ENCODE results near the gene ASPA.
"Not testable (repeated sequence)": the region's sequence is repeated elsewhere in the genome, so short reads cannot be mapped to it uniquely, and the experiment has no call there.

The ASPA gene

DNA sequence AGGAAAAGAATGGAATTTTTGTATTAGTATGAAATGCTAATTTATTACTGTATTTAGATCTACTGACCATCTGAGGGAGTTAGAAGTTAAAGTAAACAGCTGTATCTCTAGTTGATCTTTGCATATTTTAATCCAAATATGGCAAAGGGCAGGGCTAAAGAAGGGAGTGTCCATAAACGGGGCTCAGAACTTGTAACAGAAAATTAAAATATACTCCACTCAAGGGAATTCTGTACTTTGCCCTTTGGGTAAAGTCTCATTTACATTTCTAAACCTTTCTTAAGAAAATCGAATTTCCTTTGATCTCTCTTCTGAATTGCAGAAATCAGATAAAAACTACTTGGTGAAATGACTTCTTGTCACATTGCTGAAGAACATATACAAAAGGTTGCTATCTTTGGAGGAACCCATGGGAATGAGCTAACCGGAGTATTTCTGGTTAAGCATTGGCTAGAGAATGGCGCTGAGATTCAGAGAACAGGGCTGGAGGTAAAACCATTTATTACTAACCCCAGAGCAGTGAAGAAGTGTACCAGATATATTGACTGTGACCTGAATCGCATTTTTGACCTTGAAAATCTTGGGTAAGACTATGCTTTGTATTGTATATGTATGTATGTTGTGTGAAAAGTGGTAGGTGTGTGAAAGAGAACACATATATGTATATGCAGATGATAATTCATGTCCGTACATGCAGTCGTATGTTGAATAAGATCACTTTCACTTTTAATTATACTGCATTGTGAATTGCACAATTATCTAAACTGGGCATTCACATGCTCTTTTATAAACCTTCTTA lies at the start of gene ASPA:
Gene ASPA (plus strand): TSS at position 186 of the 799 bp plus-strand sequence. CDS start 163 bp downstream, at position 349.
- in situ Hi-C loops (cut with MboI; ENCODE audit: low pct_unique_long_range_greater_than_20kb, low sequenced_read_pairs), result no loop called here
- DNase-seq, result no peak

DNA sequence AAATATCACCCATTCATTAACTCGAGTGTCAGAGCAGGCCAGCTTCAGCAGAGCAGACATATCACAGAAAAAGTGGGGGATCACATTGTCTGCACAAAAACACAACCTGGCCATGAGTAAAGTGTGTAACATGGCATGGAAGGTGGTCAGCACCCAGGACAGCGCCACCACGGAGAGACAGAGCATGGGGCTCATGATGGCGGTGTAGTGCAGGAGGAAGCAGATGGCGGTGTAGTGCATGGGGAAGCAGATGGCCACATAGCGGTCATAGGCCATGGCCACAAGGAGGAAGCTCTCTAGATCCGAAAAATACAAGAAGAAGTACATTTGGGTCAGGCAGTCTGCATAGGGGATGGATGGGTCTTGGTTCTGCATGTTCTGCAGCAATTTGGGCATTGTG lies 42.6 kb upstream of the ASPA start:
- DNase-seq, result peak; percentile 84
- in situ Hi-C loops (cut with MboI; ENCODE audit: low pct_unique_long_range_greater_than_20kb, low sequenced_read_pairs), result not testable (repeated sequence)

DNA sequence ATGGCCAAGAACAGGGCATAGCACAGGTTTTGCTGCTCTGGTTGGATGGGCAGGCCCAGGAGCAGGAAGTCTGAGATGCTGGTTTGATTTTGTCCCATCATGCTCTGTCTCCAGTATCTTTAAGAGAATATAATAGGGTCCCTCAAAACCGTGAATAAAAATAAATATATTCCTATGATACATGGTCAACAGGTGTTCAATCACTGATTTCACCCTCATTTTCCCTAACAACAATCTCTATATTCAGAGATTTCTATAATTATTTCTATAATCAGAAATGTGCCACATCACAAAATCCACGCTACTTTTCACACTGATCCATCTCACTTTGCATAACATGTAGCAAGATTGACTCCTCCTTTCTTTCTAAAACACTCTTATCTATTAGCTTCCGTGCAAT lies 42.1 kb upstream of the ASPA start, which contains the start of gene OR1E2:
Gene OR1E2 (minus strand): TSS at position 101 of the 400 bp plus-strand sequence. CDS start 0 bp downstream, at position 101.
- in situ Hi-C loops (cut with MboI; ENCODE audit: low pct_unique_long_range_greater_than_20kb, low sequenced_read_pairs), result no loop called here
- DNase-seq, result no peak

DNA sequence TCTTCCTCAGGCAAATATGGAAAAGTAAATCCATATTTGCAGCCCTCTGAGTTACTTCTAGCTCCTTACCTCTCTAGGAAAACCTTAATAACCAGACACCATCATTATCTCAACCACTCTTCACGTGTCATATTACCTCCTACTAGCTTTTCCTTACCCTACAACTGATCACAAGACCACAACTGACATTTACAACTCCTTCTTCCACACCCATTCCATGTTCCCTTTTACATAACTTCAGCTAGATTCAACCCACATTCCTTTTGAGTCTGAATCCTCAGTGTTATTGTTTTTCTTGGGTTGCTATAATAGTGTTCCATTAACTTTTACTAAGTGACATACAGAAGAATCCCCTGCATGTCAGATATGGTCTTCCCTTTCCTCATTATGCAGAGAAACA lies 37.4 kb upstream of the ASPA start:
- no peak for DNase-seq
- in situ Hi-C loops (cut with MboI; ENCODE audit: low pct_unique_long_range_greater_than_20kb, low sequenced_read_pairs), result no loop called here

DNA sequence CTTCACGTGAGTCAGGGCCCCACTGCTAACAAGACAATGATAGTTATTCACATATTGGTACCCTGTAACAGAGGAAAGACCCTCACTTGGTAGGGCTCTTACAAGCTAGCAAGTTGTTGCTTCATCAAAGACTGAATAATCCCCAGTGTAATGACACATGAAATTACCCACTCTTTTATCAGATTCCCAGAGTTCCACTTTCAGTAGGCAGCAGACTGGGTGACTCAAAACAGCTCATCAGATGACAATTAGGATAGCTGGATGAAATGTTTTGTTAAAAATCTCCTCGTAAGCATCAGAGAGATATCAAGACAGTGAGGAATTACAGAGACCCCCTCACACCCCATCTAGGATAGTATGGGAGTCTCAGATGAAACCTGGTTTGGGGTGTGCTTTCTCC lies 35.3 kb upstream of the ASPA start:
- in situ Hi-C loops (cut with MboI; ENCODE audit: low pct_unique_long_range_greater_than_20kb, low sequenced_read_pairs), result no loop called here

DNA sequence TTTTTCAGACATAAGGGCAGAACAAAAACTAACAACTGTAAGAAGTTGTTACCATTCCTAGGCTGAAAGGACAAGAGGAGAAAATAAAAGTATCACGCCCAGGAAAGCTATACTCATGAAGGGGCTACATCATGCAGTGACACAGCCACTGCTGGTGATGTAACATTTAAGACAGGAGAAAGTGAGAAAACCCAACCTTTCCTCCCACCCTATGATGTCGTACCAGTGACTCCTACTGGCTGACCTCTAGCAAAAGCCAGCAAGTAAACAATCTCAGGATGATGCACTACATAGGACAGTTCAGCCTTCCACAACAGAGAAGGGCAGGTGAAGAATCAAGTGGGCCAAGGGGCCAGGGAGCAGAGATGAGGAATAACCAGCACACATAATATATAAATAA lies 28.2 kb upstream of the ASPA start:
- DNase-seq, result peak; percentile 57
- in situ Hi-C loops (cut with MboI; ENCODE audit: low pct_unique_long_range_greater_than_20kb, low sequenced_read_pairs), result no loop called here

More for the DNA sequence above, 35.3 kb upstream of the ASPA start:
- no peak for DNase-seq

DNA sequence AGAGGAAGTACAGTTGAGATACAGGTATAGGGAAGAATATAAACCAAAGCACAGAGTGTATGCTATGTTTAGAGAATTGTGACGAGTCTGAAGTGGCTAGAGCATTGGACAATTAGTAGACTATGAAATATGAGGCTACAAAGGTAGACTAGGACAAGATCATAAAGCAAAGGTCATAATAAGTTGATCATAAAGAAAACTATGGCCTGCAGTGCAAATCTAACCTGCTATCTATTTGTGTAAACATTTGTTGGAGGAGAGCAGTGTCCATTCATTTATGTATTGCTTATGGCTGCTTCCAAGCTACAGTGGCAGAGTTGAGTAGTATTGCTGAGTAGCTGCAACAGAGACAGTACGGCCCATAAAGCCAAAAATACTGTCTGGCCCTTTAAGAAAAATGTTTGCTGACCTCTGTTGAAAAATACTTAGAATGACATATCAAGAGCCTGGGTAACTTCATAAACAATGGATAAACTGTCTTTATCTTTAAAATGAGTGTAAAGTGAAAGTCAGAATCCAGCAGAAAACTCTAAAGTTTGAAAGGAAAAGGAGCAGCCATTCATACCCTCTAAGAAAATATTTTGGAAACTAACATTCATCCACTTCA lies 27.6 kb upstream of the ASPA start:
- no peak for DNase-seq
- in situ Hi-C loops (cut with MboI; ENCODE audit: low pct_unique_long_range_greater_than_20kb, low sequenced_read_pairs), result no loop called here

DNA sequence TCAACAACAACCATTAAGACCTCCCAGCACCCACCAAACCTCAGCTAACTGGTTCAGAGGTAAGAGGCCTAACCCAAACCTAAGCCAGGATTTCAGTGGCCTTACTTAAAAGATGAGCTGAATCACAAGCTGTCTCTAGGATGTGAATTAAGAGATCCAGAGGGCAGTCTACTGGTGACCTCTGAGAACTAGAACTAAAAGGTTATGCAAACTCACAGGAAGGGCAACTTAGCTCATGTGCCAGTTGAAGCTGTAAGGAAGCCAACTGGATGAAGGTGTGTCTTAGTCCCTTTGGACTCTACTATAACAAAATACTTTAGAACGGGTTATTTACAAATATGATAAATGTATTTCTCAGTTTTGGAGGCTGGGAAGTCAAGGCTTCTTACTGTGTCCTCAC lies 9.4 kb upstream of the ASPA start:
- in situ Hi-C loops (cut with MboI; ENCODE audit: low pct_unique_long_range_greater_than_20kb, low sequenced_read_pairs); DNase-seq: not testable (repeated sequence)

DNA sequence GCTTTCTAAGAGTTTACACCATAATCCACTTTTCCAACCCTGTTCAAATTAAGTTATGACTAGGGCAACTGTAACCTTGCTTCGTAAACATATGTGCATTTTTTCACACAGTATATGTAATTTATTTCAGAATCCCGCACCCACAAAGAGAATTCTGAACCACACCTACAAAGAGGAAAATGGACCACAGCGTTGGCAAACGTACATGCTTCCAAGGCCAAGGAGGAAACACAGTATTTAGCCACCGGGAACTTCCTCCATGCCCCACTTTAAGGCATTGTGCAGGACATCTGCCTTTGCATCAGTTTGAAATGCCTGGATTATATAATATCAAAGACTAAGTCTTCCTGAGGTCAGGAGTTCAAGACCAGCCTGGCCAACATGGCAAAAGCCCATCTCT lies 6.3 kb upstream of the ASPA start:
- no peak for DNase-seq
- in situ Hi-C loops (cut with MboI; ENCODE audit: low pct_unique_long_range_greater_than_20kb, low sequenced_read_pairs), result no loop called here

DNA sequence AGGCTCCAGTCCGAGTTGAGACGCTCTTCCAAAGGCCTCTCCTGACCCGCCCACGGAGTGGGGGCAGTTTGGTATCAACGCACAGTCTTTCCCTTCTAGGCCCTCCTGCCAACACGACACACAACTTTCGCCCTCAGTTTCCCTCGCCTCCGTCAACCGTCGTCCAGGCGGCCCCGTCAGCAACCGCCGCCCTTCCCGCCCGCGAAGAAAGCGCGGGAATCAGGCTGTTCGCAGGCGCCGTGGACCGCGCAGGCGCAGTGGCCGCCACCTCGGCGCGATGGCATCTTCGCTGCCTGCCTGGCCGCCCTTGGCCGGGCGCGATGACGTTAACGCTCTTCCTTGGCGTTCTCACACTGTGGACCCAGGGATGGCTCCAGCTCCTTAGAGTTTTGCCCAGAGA lies 4.2 kb upstream of the ASPA start, which contains the start of gene SPATA22:
Gene SPATA22 (minus strand): TSS at position 221 of the 400 bp plus-strand sequence. CDS start 2,494 bp downstream, outside the sequence.
- in situ Hi-C loops (cut with MboI; ENCODE audit: low pct_unique_long_range_greater_than_20kb, low sequenced_read_pairs), result no loop called here
- no peak for DNase-seq

DNA sequence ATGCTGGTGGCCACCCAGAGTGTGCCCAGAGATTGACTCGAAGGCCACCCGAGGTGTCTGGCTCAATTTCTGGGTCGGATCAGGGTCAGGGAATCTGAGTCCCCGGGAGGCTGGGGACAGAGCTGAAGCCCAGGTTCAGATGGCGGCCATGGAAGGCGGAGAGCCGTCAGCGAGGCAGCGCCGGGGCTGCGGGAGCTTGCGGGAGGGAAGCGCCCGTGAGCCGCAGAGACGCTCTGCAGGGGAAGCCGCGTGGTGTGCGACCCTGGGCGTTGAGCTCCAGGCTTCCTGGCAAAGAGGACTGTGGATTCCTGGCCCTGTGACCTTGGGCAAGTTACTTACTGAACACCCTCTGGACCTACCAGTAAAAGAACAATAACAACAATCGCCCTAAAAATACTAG lies 3.7 kb upstream of the ASPA start:
- in situ Hi-C loops (cut with MboI; ENCODE audit: low pct_unique_long_range_greater_than_20kb, low sequenced_read_pairs), result no loop called here
- no peak for DNase-seq

DNA sequence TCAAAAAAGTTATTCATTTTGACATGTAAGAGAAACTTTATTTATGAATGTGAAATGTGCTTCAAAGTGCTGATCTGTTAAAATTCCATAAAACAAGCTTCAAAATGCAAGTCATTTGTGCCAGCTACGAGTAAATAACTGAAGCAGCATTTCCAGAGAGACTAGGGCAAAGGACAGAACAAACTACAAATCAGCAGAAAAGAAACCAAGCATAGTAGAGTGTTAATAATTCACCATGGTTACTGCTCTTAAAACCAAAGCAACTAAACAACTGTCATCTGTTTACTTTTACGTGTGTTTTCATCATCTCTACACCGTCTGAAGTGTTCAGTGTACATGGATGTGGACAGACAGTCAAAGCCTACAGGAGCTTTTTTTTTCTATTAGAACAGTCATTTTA lies 1.6 kb upstream of the ASPA start:
- no peak for DNase-seq
- in situ Hi-C loops (cut with MboI; ENCODE audit: low pct_unique_long_range_greater_than_20kb, low sequenced_read_pairs), result no loop called here

DNA sequence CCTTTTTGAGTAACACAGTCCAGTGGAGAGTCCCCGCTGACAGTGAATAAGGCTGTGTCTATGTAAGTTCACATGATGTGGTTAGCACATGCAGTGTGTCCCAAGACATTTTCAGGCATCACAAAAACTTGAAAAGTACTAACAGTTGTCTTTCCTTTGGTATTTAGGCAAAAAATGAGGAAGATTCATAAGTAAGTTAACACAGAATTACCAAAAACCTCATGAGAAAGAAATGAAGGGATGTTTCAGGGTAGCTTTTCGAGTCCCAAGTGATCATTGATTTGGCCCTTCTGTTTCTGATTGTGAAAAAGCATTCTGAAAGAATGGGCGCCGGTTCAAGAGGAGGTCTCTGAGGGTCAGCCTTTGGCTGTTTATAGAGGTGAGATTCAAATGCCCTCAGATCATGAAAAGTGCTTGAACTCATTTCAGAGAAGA lies 529 bp upstream of the ASPA start:
- in situ Hi-C loops (cut with MboI; ENCODE audit: low pct_unique_long_range_greater_than_20kb, low sequenced_read_pairs), result no loop called here
- no peak for DNase-seq

DNA sequence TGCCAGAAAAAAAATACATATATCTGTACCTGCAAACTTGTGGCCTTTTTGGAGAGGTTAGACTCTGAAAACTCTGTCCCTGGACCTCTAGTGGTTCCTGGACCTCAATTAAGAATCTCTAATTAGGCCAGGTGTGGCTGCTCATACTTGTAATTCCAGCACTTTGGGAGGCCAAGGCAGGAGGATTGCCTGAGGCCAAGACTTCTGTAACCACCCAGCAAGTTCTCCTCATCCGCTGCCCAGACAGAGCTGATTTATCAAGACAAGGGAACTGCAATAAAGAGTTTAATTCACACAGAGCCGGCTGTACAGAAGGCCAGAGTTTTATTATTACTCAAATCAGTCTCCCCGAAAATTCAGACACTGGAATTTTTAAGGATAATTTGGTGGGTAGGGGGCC lies 4.2 kb downstream of the ASPA start:
- no peak for DNase-seq
- in situ Hi-C loops (cut with MboI; ENCODE audit: low pct_unique_long_range_greater_than_20kb, low sequenced_read_pairs), result no loop called here

DNA sequence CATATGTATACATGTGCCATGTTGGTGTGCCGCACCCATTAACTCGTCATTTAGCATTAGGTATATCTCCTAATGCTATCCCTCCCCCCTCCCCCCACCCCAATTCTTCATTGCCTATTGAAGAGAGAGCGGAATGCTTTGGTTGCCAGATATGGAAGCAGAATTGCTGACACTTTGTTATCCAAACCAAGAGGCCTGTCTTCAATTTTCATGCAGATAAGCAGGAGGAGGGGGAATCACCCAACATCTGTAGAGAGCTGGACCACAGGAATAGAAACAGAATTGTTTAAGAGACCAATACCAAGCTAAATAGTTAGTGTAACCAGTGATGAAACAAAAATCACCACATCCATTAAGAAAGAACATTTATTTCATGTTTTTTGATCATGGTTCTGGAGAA lies 7.1 kb downstream of the ASPA start:
- in situ Hi-C loops (cut with MboI; ENCODE audit: low pct_unique_long_range_greater_than_20kb, low sequenced_read_pairs), result no loop called here
- DNase-seq, result no peak

DNA sequence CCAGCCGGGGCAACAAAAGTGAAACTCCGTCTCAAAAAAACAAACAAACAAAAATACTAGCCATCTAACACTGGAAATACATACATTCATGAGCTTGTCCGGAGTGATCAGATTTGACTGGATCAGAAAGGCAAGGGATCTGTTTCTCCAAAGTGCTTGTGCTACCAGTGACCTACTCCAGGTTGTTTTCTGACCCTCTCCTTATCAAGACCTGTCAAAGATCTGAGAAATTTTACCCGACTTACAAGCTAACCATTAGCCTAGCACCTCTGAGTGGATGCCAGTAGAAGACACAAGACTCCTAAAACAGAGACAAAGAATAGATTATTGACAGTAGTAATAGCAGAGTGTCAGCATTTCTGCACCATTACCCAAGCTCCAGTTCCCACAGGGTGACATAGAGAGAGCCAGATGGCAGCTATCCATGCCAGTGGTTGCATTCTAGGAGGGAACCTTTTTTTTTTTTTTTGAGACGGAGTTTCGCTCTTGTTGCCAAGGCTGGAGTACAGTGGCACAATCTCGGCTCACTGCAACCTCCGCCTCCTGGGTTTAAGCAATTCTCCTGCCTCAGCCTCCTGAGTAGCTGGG lies 9.8 kb downstream of the ASPA start:
- in situ Hi-C loops (cut with MboI; ENCODE audit: low pct_unique_long_range_greater_than_20kb, low sequenced_read_pairs), result no loop called here
- DNase-seq, result no peak

DNA sequence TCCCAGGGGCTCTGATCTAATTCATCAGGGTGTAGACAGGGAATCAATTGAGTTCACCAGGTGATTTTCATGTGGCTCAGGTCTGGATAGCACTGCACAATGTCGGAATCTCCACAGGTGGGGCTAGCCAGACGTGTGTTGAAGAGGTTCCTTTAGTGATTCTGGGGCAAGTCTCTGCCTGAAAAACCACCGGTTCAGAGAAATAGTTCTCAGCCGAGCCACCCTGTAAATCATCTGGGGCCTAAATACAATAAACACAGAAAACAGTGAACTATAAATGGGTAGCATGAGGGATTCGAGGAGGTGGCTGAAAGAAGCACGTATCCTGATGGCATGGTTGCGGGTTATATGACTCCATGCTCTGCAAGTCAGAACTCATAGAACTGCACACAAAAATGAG lies 21.3 kb downstream of the ASPA start:
- in situ Hi-C loops (cut with MboI; ENCODE audit: low pct_unique_long_range_greater_than_20kb, low sequenced_read_pairs), result no loop called here
- DNase-seq, result no peak

DNA sequence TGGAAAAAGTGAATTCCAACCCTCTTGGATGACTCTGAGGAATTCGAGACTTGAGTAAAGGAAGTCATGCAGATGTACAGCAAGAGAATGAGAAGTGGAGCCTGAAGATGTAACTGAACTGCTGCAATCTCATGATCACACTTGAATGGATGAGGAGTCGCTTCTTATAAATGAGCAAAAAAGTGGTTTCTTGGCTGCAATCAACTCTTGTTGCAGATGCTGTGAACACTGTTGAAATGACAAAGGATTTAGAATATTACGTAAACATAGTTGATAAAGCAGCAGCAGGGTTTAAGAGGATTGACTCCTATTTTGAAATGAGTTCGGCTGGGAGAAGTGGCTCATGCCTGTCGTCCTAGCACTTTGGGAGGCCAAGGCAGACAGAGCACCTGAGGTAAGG lies 25.5 kb downstream of the ASPA start:
- no peak for DNase-seq
- in situ Hi-C loops (cut with MboI; ENCODE audit: low pct_unique_long_range_greater_than_20kb, low sequenced_read_pairs), result no loop called here

DNA sequence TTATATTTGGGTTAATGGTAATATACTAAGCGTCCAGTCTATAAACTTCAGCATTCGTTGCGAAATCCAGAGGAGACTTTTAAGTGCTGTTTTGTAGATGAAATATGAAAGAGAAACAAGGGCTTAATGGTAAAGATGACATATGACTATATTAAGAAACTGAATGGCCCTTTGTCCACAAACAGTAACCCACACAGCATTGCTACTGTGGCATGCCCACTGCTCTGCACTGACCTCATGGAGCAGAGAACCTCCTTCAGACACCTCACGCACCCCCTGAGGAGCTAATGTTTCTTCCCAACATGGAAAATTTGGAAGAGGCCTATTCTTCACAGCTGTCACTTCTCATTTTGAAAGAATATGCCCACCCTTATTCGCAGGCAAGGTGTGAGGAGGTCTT lies 26.7 kb downstream of the ASPA start:
- in situ Hi-C loops (cut with MboI; ENCODE audit: low pct_unique_long_range_greater_than_20kb, low sequenced_read_pairs), result no loop called here
- DNase-seq, result no peak

DNA sequence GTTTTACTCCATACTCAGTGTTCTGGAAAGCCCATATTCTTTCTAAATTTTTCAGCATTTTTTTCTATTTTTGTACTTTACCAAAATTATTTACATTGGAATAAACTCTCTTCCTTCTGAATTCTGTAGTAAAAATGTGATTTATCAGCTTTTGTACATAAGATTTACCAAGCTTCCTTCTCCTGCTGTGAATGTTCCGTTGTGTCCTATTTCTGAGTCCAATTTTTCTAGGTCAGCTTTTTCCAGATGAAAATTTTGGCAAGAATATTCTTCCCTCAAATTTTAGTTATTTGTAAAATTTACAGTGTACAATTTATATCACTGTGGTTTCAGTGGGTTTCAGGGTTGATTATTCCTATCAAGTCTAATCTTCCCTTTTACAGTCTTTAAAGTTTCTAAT lies 27.5 kb downstream of the ASPA start:
- DNase-seq, result no peak
- in situ Hi-C loops (cut with MboI; ENCODE audit: low pct_unique_long_range_greater_than_20kb, low sequenced_read_pairs), result no loop called here

Data from KBM-7 (cell line).